Left ventricle myocardium inferior (tissue), 1 donor: ENCODE data around the gene DLG2. TPM values are rescaled to one million over a fixed set of nuclear protein-coding genes. Genes with fewer than 3 reads are reported as not detected.
"Not testable (repeated sequence)": the region's sequence is repeated elsewhere in the genome, so short reads cannot be mapped to it uniquely, and the experiment has no call there.

ENCODE experiments used
- DNase-seq: peaks from one replicate; pipeline ENCODE4 v3.0.0-alpha.2; 2020
- H3K27ac ChIP-seq: fragments of 200-600 bp; replicated peaks from 2 replicates; pipeline ENCODE4 v1.8.0; 2021
- H3K27me3 ChIP-seq: fragments of 200-600 bp; 2 replicates; pipeline ENCODE4 v1.8.0; 2021; ENCODE audit warnings: low read depth
- H3K36me3 ChIP-seq: fragments of 200-600 bp; 2 replicates; pipeline ENCODE4 v1.8.0; 2021
- H3K4me1 ChIP-seq: fragments of 200-600 bp; 2 replicates; pipeline ENCODE4 v1.8.0; 2021
- H3K4me3 ChIP-seq: fragments of 200-600 bp; 2 replicates; pipeline ENCODE4 v1.8.0; 2021; ENCODE audit warnings: mild to moderate bottlenecking, moderate library complexity
- H3K9me3 ChIP-seq: fragments of 200-600 bp; replicated peaks from 2 replicates; pipeline ENCODE4 v1.8.0; 2021
- intact Hi-C: fragments of 100-400 bp; cut with micrococcal nuclease; formaldehyde crosslinking; loops from one replicate; pipeline ENCODE4 v1.11.0; 2022
- total RNA-seq: library from RNA; stranded (reverse); fragmentation: NEBNext Ultra II Directional; extraction: Animal tissue kit (Norgen Biotek cat#: 25700); gene quantifications from one replicate; pipeline ENCODE4 v1.2.1, GENCODE V29; 2021
- TF ChIP-seq, protein P1 (sequence below): fragments of 200-600 bp; IDR thresholded peaks from 2 replicates; pipeline ENCODE4 v1.8.0; 2021; ENCODE audit warnings: antibody characterized with exemption, mild to moderate bottlenecking, borderline replicate concordance
- donor health status: DM: no; HTN: yes; CAD: no; lungs with severe emphysema.

Gene DLG2
- total RNA-seq, 1 donor from 2014 or later, result 6.5 TPM

DNA sequence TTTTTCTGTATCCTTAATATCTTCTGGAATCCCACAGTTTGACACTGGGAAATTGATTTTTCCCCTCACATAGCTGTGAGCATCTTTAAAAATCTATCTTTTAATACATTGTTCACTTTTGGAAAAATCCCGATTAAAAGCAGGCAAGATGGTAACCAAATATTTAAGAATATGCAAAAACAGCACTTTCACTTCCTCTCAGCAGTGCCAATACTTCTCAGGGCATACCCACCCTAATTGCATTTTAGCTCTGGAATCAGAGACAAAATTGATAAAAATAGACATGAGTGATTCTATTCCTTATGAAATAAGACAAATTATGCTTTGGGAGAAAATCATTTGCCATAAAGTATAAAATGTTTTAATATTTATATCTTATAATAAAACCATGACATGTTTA is 2172.5 kb downstream of the DLG2 start:
- no peaks in the 10 kb centered on the region for H3K9me3 ChIP-seq
- H3K27me3 ChIP-seq, result no peaks in the 10 kb centered on the region
- no peaks in the 10 kb centered on the region for H3K36me3 ChIP-seq
- no peaks in the 10 kb centered on the region for H3K4me1 ChIP-seq
- intact Hi-C loops, result no loop called here
- TF ChIP-seq, protein P1, sequence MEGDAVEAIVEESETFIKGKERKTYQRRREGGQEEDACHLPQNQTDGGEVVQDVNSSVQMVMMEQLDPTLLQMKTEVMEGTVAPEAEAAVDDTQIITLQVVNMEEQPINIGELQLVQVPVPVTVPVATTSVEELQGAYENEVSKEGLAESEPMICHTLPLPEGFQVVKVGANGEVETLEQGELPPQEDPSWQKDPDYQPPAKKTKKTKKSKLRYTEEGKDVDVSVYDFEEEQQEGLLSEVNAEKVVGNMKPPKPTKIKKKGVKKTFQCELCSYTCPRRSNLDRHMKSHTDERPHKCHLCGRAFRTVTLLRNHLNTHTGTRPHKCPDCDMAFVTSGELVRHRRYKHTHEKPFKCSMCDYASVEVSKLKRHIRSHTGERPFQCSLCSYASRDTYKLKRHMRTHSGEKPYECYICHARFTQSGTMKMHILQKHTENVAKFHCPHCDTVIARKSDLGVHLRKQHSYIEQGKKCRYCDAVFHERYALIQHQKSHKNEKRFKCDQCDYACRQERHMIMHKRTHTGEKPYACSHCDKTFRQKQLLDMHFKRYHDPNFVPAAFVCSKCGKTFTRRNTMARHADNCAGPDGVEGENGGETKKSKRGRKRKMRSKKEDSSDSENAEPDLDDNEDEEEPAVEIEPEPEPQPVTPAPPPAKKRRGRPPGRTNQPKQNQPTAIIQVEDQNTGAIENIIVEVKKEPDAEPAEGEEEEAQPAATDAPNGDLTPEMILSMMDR, result no peak
- H3K4me3 ChIP-seq, result no peak overlapping the region
- no peak overlapping the region for H3K27ac ChIP-seq
- no peak for DNase-seq

DNA sequence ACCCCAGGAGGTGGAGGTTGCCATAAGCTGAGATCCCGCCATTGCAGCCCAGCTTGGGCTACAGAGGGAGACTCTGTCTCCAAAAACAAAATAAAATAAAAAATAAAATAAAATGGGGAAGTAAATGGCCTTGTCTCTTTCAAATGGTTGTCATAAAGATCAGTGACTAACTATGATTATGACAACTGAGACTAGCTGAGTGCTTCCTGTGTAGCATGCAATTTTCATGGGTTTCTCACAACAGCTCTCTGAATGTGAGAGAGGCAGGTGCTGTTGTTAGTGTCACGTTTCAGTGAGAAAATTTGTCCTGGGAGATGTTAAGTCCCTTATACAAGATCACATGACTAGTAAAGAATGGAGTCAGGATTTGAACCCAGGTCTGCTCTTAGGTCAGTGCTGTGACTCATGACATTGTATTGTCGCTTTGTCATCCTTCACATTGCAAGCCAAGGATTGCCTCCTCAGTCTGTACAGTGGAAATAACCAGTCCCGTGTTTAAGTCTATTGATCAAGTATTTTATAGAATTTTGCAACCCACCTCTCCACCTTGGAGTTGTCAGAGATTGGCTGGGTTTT is 2177.7 kb downstream of the DLG2 start:
- DNase-seq, result no peak
- Histone ChIP-seq H3K4me1 (no peaks in the 10 kb centered on the region), H3K27me3 (no peaks in the 10 kb centered on the region), H3K9me3 (no peaks in the 10 kb centered on the region), H3K36me3 (no peaks in the 10 kb centered on the region), H3K4me3 (no peak overlapping the region), H3K27ac (no peak overlapping the region)
- intact Hi-C loops, result no loop called here
- TF ChIP-seq, protein P1, result no peak

DNA sequence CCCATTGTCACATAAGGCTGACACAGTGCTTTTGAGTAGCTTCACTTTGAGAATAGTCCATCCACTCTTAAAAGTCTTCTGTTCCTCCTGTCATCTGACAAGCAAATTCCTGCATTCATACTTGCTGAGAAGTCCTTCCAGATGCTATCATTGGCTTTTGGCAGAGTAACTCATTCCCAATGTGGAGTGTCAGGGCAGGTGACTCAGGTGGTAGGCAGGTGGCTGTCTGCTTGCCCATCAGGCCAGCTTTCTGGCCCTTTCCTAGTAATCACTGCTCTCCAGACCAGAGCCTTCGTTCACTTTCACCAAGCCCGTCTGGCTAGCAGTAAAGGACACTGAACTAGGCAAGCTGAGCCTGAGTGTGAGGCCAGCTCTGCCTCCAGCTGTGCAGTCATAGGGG is 2178.5 kb downstream of the DLG2 start:
- Histone ChIP-seq H3K27ac (no peak overlapping the region), H3K36me3 (no peaks in the 10 kb centered on the region), H3K4me1 (no peaks in the 10 kb centered on the region), H3K4me3 (no peak overlapping the region), H3K27me3 (no peaks in the 10 kb centered on the region), H3K9me3 (no peaks in the 10 kb centered on the region)
- intact Hi-C loops, result no loop called here
- TF ChIP-seq, protein P1, result no peak
- DNase-seq, result no peak

DNA sequence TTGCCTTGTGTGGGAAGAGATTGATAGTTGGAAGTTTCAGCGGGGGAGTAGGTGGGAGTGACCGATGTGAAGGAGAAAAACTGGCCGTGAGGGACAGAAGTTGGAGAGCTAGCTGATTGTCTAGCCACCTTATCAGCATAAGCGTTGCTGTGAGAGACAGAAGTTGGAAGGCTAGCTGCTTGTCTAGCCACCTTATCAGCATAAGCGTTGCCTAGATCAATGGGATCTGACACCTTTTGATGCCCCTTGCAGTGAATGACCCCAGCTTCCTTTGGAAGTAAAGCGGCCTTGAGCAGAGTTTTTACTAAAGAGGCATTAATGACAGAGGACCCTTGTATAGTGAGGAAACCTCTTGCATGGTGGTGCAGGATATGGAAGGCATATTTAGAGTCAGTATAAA is 2183.3 kb downstream of the DLG2 start:
- H3K27ac ChIP-seq, DNase-seq, H3K4me3 ChIP-seq, H3K27me3 ChIP-seq, intact Hi-C loops, H3K9me3 ChIP-seq, H3K36me3 ChIP-seq, H3K4me1 ChIP-seq: not testable (repeated sequence)

DNA sequence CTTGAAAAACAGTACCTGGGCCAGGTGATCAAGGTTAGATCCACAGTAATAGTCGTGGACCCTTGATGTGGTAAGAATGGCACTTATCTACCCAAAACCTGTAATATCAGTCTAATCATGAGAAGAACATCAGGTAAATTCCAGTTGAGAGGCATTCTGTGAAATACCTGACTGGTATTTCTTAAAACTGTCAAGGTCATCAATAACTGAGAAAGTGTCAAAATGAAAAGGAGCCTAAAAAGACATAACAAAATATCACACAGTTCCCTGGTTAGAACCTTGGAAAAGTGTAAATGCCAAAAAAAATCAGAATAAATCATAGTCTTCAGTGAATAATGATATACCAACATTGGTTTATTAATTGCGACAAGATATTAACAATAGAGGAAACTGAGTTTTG is 2185.5 kb downstream of the DLG2 start:
- Histone ChIP-seq H3K36me3 (no peaks in the 10 kb centered on the region), H3K4me3 (no peak overlapping the region), H3K27me3 (no peaks in the 10 kb centered on the region), H3K27ac (no peak overlapping the region), H3K9me3 (no peaks in the 10 kb centered on the region), H3K4me1 (no peaks in the 10 kb centered on the region)
- TF ChIP-seq, protein P1, result no peak
- no peak for DNase-seq
- intact Hi-C loops, result no loop called here

DNA sequence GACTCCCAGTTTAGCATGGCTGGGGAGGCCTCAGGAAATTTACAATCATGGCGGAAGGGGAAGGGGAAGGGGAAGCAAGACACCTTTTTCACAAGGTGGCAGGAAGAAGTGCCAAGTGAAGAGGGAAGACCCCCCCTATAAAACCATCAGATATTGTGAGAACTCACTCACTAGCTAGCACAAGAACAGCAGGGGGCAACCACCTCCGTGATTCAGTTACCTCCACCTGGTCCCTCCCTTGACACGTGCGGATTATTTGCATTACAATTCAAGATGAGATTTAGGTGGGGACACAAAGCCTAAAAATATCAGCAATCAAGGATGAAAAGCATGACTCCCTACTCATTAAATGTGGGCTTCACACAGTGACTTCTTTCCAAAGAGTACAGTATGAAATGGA is 2186.0 kb downstream of the DLG2 start:
- intact Hi-C loops, result no loop called here
- no peaks in the 10 kb centered on the region for H3K4me1 ChIP-seq
- no peak overlapping the region for H3K27ac ChIP-seq
- no peaks in the 10 kb centered on the region for H3K9me3 ChIP-seq
- no peak overlapping the region for H3K4me3 ChIP-seq
- no peaks in the 10 kb centered on the region for H3K36me3 ChIP-seq
- H3K27me3 ChIP-seq, result no peaks in the 10 kb centered on the region
- no peak for DNase-seq
- TF ChIP-seq, protein P1, result no peak
